HG02938 (cell line): ENCODE results near the gene ZC3H18.

Experiments used
- ATAC-seq: cut with Tn5 transposase; IDR thresholded peaks from one replicate; pipeline ENCODE4 v1.9.1; 2021; ENCODE audit warnings: mild to moderate bottlenecking, moderate library complexity; ENCODE audit not compliant: unreplicated experiment

The ZC3H18 gene

DNA sequence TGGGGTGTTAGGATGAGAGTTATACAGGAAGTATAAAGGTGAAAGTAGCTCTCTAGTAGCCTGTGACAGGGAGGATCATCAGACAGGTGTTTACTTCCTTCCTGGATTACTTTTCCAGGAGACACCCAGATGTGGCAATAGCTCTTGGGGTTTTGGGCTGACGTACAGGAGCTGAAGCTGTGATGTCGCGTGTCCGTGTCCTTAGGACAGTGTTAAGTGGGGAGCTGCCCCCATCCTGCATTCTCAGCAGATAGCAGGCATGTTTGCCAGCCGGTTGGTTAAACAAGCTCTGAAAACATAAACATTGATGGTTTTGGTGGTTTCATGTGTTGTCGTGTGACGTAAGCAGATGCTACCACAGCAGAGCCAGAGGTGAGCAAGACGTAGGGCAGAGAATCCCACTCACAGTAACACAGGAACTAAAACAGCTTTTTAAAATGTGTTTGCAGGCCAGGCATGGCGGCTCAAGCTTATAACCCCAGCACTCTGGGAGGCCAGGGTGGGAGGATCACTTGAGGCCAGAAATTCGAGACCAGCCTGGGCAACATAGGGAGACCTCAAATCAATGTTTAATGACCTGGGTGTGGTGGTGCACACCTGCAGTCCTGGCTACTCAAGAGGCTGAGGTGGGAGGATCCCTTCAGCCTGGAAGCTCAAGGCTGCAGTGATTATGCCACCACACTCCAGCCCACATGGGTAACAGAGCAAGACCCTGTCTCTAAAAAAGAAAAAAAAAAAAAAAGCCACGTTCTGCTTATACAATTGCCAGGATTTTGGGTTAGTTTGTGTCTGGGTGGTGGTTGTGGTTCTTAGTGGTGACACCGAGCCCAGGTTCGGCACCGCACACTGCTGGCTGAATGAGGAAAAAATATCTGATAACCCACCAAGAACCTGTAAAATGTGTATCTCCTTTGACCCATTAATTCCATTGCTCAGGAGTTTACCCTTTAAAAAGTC is 49.9 kb downstream of the ZC3H18 start:
- ATAC-seq = no peak

- no peak for ATAC-seq
These were observed 51.9 kb downstream of the ZC3H18 start for GRCh38 chr16:88622125-88622524.

- ATAC-seq = no peak
These were observed 52.7 kb downstream of the ZC3H18 start for GRCh38 chr16:88622866-88623265.

DNA sequence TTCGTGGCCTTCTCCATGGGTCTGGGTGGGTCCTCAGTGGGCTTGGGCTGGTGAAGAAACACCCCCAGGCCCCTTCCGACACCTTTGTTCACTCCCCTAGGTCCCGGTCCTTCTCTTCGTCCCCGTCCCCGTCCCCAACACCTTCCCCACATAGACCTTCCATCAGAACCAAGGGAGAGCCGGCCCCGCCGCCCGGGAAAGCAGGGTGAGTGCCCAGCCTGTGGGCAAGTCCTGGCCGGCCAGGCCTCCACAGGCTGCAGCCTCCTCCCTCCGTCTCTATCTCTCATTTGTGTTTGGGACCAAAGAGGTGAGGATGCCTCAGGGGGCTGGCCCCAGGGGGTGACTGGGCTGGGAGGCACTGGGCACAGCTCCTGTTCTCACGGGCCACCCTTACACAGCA is 53.7 kb downstream of the ZC3H18 start:
- no peak for ATAC-seq

DNA sequence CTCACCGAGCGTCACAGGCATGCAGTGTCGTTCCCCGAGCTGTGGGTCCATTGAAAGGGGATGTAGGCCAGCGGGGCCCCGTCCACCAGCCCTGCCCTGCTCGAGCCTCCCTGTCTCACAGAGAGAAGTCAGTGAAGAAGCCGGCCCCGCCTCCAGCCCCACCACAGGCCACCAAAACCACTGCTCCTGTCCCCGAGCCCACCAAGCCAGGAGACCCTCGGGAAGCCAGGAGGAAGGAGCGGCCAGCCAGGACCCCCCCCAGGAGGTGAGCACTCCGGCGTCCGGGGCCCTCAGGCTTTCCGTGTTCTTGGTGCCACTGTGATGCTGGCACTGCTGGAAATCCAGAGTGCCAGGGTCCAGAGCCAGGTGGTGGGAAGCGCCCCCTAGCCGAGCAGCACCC is 54.3 kb downstream of the ZC3H18 start:
- ATAC-seq = no peak

DNA sequence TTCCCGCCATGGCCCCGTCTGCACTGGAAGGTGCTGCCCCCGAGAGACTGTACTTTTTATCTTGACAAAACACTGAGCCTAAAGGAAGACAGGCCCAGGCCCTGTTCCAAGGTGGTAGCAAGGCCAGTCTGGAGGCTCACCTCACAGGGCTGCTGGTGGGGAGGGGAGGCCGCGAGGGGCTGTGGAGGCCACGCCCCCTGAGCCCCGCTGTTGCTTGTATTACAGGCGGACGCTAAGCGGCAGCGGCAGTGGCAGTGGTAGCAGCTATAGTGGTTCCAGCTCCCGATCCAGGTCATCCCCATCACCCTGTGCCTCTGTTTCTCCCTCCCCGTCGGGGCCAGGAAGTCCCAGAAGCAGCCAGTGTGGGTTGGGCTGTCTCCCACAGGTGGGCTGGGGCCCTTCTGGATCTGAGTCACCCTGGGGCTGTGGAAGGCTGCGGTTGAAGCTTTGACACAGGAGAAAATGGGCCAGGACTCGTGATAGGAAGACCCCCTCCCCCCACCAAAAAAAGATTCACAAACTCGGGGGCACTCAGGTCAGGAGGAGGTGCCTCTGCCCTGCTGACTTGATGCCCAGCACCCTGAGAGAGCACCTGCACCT is 54.9 kb downstream of the ZC3H18 start:
- no peak for ATAC-seq

DNA sequence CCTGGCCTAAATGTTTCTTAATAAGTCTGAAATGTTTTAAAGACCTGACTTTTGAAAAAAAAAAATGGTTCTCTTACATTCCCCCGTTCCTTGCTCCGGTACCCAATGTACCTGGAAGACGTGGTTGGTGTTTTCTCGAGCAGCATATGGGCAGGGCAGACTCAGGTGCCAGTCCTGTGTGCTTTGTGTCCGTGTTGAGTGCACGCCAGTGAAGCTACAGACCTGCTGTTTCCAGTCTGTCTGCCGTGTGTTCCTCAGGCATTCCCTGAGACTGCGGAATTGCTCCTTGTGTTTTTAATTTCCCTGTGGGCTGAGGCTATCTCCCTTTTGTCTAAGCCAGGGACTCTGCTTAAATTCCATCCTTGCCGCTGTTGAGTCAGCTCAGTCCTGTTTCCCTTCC is 56.4 kb downstream of the ZC3H18 start:
- ATAC-seq = no peak

GRCh38 chr16:88627531-88628411 is 57.6 kb downstream of the ZC3H18 start:
- no peak for ATAC-seq

DNA sequence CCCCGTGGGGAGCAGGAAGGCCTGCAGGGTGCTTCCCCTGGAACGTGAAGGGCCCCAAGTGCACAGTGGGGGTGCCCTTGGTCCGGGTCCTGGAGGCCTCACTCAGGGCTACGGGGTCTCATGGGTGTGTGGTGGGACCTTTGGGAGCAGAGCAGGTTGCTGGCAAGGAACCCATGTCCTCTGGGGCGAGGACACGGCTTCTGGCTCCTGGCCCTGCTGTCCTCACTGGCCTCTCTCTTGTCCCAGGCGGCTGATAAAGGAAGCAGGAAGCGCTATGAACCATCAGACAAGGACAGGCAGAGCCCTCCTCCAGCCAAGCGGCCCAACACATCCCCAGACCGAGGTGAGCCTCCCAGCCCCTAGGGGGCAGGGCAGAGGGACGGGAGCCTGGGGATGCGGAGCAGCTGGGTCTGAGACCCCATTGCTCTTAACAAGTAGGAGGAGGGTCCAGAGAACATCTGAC is 58.3 kb downstream of the ZC3H18 start:
- no peak for ATAC-seq

DNA sequence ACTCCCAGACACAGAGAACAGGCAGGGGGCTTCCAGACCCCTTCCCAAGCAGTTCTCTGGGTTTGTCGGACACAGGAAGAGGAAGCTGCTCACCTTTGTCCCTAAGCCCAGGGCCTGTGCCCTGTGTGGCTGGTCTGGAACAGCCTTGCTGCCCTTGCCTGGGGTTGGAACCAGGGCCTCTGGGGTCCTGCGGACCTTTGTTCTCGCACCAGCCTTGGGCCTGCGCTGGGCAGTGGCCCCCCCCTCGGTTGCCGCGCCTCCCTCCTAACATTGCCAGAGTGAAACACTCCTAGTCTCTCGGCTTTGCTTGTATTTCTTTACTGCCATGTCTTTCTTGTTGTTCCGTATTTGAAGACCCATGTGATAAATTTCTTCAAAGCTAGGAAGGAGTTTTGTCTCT is 59.6 kb downstream of the ZC3H18 start:
- no peak for ATAC-seq

- ATAC-seq = no peak
These were observed 60.2 kb downstream of the ZC3H18 start for GRCh38 chr16:88630433-88630832.

DNA sequence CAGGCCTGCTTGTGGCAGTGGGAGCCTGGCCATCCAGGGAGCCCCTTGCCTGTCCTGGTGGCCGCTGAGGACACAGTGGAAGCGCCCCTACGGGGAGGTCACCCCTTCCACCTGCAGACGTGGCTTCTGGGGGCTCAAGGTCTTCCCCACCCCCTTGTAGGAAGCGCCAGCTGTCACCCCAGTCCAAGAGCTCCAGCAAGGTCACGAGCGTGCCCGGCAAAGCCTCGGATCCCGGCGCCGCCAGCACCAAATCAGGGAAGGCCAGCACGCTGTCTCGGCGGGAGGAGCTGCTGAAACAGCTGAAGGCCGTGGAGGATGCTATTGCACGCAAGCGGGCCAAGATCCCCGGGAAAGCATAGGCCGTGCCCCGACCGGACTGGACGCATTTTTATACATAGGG is 60.7 kb downstream of the ZC3H18 start:
- ATAC-seq = no peak

DNA sequence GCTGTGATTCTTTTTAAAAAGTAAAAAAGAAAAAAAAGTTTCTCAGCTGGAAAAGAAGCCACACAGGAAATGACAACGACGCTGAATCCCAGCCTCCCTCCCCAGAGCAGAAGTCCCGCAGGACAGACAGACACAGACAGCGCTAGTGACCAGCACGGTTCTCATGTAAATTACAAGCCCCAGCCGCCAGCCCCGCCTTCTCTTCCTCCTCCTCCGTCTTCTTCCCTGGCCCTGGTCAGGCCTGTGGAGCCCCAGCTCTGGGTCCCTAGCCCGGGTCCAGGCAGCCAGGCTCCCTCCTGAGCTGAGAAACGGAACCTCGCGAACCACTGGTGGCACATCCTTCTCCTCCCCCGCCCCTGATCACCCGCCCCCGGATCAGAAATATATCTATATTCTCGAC is 61.2 kb downstream of the ZC3H18 start:
- no peak for ATAC-seq

DNA sequence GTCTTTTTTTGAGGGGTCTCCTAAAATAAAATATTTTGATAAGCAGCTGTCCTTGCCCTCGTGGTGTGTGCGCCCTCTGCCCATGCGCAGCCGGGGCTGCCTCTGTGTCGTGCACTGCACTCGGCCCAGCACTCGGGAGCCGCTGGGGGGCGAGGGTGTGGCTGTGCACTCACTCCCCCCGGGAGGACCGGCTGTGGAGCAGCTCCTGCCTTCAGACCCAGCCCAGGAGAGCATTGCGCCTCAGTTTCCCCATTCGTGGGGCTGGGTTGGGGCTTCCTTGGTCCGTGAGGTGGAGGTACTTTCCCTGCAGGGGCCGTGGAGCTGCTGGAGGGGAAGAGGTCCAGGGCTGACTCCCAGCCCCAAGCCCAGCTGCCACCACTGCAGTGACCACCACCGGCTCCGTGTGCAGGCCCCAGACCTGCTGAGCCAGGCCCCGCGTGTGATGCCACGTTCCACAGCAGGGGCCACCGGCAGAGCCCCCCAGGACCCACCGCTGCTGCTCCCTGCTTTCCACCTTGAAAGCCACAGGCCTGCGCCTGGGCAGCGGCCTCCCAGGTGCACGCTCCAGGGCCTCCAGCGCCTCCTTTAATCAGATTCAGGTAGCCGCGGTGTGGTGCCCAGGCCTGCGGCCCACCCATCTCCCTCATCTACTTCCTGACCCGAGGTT is 61.9 kb downstream of the ZC3H18 start:
- ATAC-seq = no peak

- no peak for ATAC-seq
These were observed 62.4 kb downstream of the ZC3H18 start for GRCh38 chr16:88632587-88632930.

DNA sequence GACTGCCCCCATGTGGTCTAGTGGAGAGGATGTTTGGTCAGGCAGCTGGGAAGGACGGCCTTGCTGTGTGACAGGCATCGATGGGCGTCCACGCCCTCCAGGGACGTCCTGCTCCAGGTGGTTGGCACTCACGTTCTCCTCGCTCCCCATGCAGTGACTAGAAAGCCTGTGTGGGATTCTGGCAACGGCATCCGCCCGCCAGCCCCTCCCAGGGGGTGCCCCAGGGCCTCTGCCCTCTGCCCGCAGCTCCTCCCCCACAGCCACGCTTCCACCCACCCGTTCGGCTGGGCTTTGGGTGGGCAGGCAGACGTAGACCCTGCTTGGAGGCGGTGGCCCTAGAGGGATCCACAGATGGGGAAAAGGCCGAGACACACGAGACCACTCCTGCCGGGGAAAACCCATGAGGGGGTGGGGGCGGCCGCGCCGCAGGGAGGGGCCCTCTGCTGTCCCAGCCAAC is 63.5 kb downstream of the ZC3H18 start:
- peak; percentile 31 for ATAC-seq

DNA sequence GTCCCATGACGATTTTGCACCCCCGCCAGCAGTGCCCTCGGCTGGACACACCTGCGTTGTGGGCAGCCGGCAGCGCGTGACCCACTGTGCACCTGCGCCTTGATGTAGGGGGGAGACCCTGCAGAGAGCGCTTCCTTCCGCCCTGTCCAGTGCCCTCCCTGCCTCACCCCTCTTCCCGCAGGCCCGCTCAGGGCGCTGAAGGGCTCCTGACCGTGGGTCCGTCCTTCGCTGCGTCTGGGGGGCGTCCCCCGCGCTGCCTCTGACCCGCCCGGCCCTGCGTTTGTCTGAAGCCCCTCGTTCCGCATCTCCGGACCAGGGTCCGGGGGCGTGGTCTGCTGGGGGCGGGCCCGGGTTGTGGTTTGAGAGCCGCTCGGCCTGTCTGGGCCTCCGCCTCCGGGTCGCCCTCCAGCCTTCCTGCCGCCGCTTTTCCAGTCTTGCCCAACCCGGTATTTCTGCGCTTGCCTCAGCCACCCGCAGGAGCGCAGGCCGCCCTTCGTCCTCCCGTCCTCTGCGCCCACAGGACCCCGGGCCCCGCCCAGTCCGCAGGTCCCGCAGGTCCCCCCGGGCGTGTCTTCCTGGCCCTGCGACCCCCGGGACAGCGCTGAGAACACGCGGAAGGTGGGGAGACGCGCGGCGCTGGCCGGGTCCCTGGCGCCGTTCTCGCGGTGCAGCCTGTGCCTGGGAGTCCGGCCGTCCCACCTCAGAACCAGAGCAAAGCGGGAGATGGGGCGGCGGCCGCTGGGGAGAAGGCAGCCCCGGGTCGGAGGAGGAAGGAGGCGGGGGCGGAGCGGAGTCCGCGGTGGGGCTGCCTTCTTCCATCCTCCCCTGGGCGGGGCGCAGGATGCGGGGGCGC is 64.2 kb downstream of the ZC3H18 start:
- ATAC-seq = peak; percentile 46

DNA sequence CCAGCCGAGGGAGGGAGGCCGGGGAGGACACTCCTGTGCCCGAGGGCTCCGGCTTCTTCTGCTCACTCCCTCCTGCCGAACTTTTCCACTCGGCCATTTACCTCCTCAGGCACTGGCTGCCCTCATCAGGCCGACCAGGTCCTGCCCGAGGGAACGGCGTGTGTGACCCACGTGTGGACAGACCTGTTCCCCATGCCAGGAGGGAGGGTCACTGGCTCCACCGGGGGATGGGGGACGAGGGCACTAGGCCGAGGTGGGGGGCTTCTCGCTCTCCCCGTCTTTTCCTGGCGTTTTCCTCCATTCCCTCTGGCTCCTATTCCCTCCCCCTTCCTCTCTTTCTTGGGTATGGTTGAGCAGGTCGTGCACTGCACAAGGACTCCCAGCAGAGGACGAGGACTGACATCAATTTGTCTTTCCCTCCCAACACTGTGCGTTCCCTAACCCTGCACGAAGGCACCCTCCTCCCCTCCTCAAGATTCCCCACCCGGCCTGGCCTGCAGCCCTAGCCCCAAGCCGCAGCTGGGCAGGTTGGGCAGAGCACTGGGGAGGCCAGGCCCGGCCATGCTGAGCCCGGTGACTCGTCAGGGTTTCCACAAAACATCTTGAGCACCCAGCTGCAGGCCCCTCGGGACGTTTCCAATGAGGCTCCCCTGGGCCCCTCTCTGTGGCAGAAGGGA is 64.9 kb downstream of the ZC3H18 start:
- peak; percentile 15 for ATAC-seq

DNA sequence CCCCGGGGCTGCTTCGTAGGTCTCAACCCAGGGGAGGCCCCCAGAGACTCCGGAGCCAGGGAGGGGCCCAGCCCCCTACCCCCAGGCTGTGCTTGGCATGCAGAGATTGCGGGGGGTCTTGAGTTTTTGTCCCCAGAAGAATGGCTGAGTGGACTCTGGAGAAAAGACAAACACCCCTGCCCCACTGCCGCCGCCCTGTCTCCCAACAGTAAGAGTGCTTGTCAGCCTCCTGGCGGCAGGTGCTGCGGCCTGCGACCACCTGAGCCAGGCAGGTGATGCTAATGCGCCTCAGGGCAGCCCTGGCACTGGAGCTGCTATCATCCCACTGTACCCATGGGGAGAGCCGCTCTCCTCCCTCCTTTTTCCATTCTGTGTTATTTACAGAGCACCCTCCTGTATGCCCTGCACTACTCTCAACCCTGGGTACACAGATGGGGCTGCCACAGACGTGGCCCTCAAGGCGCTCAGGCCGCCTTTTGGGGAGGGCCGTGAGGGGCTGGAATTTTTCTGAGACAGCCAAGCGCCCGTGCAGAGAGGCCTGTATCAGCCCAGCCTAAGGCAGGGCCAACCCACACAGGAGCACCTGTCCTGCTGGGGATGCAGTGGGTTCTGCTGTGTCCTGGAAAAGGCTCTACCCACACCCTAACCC is 65.6 kb downstream of the ZC3H18 start:
- no peak for ATAC-seq
